NCI-H2196 (cell line): ENCODE results near the gene FAM170B.

Experiments used
- DNase-seq: peaks from one replicate; lab custom pipeline; 2025; ENCODE audit not compliant: unreplicated experiment; lab: John Stamatoyannopoulos, UW

FAM170B gene

GRCh38 chr10:49152663-49153062 lies 18.8 kb upstream of the FAM170B start:
- DNase-seq, result no peak

GRCh38 chr10:49152037-49152436 lies 18.2 kb upstream of the FAM170B start:
- DNase-seq, result no peak

- DNase-seq, result no peak
Observed at GRCh38 chr10:49151481-49151880, 17.7 kb upstream of the FAM170B start.

- no peak for DNase-seq
Observed at GRCh38 chr10:49151025-49151445, 17.2 kb upstream of the FAM170B start.

GRCh38 chr10:49150426-49150825 lies 16.6 kb upstream of the FAM170B start:
- no peak for DNase-seq

- DNase-seq, result no peak
Observed at GRCh38 chr10:49149881-49150280, 16.1 kb upstream of the FAM170B start.

- no peak for DNase-seq
Observed at GRCh38 chr10:49144058-49144720, 10.4 kb upstream of the FAM170B start.

- DNase-seq, result no peak
Observed at GRCh38 chr10:49143249-49143648, 9.4 kb upstream of the FAM170B start.

- no peak for DNase-seq
Observed at GRCh38 chr10:49141541-49142332, 7.9 kb upstream of the FAM170B start.

- no peak for DNase-seq
Observed at GRCh38 chr10:49140304-49141177, 6.7 kb upstream of the FAM170B start.

- DNase-seq, result no peak
Observed at GRCh38 chr10:49139846-49140195, 6.0 kb upstream of the FAM170B start.

- no peak for DNase-seq
Observed at GRCh38 chr10:49139028-49139845, 5.4 kb upstream of the FAM170B start.

- no peak for DNase-seq
Observed at GRCh38 chr10:49138361-49138891, 4.6 kb upstream of the FAM170B start.

GRCh38 chr10:49136525-49136924 lies 2.7 kb upstream of the FAM170B start:
- DNase-seq, result no peak

- no peak for DNase-seq
Observed at GRCh38 chr10:49135575-49136313, 1.9 kb upstream of the FAM170B start.

- DNase-seq, result no peak
Observed at GRCh38 chr10:49134327-49134726, 506 bp upstream of the FAM170B start.

- DNase-seq, result no peak
Observed at GRCh38 chr10:49132362-49132737, 1.5 kb downstream of the FAM170B start.

- no peak for DNase-seq
Observed at GRCh38 chr10:49131507-49132361, 2.1 kb downstream of the FAM170B start.

GRCh38 chr10:49129376-49129775 lies 4.4 kb downstream of the FAM170B start:
- no peak for DNase-seq
